DMS53 treated with DMSO at 0.1 percent for 48 hours (cell line): ENCODE measurements around the gene CDC27.
"Not testable (repeated sequence)": the region's sequence is repeated elsewhere in the genome, so short reads cannot be mapped to it uniquely, and the experiment has no call there.

Experiments
- DNase-seq: peaks from one replicate; lab custom pipeline; 2025; ENCODE audit not compliant: unreplicated experiment; lab: John Stamatoyannopoulos, UW

CDC27 gene

DNA sequence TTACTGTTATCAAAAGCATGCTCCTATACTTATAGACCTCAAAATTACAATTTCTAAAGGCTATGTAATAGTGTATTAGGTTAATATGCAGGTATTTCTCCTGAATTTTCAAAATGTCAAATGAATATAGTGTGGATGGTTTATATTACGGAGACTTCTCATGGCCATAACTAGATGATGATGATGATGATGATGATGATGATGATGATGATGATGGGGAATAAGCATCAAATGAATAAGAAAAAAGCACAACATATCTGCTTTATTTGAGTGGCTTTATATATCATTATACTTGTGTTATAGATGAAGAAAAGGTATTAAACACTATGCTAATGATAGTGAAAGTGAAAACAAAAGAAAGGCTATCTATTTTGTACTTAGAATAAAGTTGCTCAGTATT, 53.9 kb downstream of the CDC27 start:
- DNase-seq, result no peak

DNA sequence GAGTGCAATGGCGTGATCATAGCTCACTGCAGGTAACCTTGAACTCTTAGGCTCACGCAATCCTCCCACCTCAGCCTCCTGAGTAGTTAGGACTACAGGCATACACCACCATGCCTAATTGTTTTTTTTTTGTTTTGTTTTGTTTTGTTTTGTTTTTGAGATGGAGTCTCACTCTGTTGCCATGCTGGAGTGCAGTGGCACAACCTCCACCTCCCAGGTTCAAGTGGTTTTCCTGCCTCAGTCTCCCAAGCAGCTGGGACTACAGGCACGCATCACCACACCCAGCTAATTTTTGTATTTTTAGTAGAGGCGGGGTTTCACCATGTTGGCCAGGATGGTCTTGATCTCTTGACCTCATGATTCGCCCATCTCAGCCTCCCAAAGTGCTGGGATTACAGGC, 54.7 kb downstream of the CDC27 start:
- not testable (repeated sequence) for DNase-seq

DNA sequence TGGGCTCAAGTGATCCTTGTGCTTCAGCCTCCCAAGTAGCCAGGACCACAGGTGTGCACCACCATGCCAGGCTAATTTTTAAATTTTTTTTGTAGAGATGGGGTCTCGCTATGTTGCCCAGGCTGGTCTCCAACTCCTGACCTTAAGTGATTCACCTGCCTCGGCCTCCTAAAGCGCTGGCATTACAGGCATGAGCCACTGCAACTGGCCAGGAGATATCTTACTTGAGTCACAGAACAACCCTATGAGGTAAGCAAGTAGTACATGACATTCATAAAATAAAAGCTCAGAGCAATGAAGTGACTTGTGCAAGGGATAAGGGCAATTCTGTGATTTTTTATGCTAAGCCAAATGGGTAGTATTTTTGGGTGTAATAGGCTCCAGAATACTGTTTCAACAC, 57.3 kb downstream of the CDC27 start:
- no peak for DNase-seq

DNA sequence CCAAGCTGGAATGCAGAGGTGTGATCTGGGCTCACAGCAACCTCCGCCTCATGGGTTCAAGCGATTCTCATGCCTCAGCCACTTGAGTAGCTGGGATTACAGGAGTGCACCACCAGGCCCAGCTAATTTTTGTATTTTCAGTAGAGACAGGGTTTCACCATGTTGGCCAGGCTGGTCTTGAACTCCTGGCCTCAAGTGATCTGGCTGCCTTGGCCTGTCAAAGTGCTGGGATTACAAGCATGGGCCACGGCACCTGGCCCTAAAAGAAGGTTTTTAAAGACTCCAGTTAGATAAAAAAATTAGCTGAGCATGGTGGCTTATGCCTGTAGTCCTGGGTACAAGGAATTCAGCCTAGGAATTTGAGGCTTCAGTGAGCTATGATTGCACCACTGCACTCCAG, 62.3 kb downstream of the CDC27 start:
- DNase-seq, result not testable (repeated sequence)

GRCh38 chr17:47123262-47123661, 65.8 kb downstream of the CDC27 start:
- not testable (repeated sequence) for DNase-seq

- DNase-seq, result no peak
Observed at GRCh38 chr17:47120521-47121095, 68.5 kb downstream of the CDC27 start.

GRCh38 chr17:47119746-47120520, 69.2 kb downstream of the CDC27 start:
- no peak for DNase-seq

DNA sequence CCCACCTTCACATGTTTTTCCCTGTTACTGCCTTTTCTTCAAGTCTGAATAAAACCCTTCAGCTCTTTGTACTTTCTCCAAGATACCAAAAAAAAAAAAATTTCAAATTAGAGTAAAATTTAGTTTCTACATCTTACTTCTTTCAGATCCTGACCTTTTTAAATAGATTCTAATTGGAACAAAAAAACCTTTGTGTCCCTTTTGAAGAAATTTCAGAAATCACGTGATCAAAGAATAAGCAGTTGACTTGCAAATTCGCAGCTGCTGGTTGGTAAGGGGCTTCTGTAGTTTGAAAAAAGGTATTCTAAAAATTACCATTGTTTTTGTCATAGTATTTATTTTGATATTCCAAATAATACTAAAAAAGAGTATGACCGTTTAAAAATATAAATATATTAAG, 71.7 kb downstream of the CDC27 start:
- no peak for DNase-seq

GRCh38 chr17:47106130-47106529, 83.0 kb downstream of the CDC27 start:
- no peak for DNase-seq

GRCh38 chr17:47105246-47105645, 83.8 kb downstream of the CDC27 start:
- not testable (repeated sequence) for DNase-seq

GRCh38 chr17:47102914-47103313, 86.2 kb downstream of the CDC27 start:
- no peak for DNase-seq

GRCh38 chr17:47099987-47100711, 88.9 kb downstream of the CDC27 start:
- peak; percentile 93 for DNase-seq

- no peak for DNase-seq
Observed at GRCh38 chr17:47099451-47099986, 89.6 kb downstream of the CDC27 start.

- DNase-seq, result no peak
Observed at GRCh38 chr17:47096343-47096742, 92.8 kb downstream of the CDC27 start.

- DNase-seq, result no peak
Observed at GRCh38 chr17:47095268-47095667, 93.8 kb downstream of the CDC27 start.

- DNase-seq, result no peak
Observed at GRCh38 chr17:47087093-47087492, 102.0 kb downstream of the CDC27 start.

- DNase-seq, result no peak
Observed at GRCh38 chr17:47085736-47086135, 103.4 kb downstream of the CDC27 start.

- DNase-seq, result no peak
Observed at GRCh38 chr17:47078801-47079200, 110.3 kb downstream of the CDC27 start.

DNA sequence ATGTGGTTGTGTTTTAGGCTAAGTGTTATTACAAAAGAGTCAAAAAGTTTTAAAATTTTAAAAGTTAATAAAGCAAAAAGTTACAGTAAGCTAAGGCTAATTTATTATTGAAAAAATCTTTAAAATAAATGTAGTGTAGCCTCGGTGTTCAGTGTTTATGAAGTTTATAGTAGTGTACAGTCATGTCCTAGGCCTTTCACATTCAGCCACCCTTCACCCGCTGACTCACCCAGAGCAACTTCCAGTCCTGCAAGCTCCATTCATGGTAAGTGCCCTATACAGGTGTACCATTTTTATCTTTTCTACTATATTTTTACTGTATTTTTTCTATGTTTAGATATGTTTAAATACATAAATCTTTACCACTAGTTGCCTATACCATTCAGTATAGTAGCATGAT, 111.5 kb downstream of the CDC27 start:
- DNase-seq, result no peak

- no peak for DNase-seq
Observed at GRCh38 chr17:47076171-47076570, 112.9 kb downstream of the CDC27 start.

- not testable (repeated sequence) for DNase-seq
Observed at GRCh38 chr17:47074361-47074760, 114.7 kb downstream of the CDC27 start.

- not testable (repeated sequence) for DNase-seq
Observed at GRCh38 chr17:47073629-47074028, 115.5 kb downstream of the CDC27 start.
